ACHN (cell line): ENCODE results near the gene BST2.
"Not testable (repeated sequence)": the region's sequence is repeated elsewhere in the genome, so short reads cannot be mapped to it uniquely, and the experiment has no call there.

Experiments used
- DNase-seq: peaks from one replicate; pipeline ENCODE4 v3.0.0-alpha.2; 2015
- in situ Hi-C: cut with HindIII; loops from 2 replicates; pipeline ENCODE4 v1.10.0; 2017; ENCODE audit warnings: low sequenced_read_pairs, low pct_ligation_motif_present, low pct_unique_long_range_greater_than_20kb

The BST2 gene

DNA sequence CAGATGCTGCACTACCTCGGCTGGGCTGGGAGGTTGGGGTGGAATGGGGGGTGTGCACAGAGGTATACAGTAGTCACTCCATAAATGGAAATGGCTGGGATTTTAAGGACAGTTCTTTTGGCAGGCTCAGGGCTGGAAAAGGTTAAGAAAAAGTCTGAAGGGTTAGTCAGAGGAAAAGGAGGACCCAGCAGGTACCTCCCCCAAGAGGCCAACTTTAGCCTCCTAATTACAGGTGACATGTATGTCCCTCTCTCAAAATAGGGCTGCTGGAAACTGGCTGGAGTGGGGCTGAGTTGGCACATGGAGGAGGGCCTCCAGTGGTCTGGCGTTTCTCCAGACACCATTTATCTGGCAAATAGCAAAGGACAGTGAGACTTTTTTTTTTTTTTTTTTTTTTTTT is 12.4 kb downstream of the BST2 start:
- no peak for DNase-seq
- in situ Hi-C loops: no loop called here

DNA sequence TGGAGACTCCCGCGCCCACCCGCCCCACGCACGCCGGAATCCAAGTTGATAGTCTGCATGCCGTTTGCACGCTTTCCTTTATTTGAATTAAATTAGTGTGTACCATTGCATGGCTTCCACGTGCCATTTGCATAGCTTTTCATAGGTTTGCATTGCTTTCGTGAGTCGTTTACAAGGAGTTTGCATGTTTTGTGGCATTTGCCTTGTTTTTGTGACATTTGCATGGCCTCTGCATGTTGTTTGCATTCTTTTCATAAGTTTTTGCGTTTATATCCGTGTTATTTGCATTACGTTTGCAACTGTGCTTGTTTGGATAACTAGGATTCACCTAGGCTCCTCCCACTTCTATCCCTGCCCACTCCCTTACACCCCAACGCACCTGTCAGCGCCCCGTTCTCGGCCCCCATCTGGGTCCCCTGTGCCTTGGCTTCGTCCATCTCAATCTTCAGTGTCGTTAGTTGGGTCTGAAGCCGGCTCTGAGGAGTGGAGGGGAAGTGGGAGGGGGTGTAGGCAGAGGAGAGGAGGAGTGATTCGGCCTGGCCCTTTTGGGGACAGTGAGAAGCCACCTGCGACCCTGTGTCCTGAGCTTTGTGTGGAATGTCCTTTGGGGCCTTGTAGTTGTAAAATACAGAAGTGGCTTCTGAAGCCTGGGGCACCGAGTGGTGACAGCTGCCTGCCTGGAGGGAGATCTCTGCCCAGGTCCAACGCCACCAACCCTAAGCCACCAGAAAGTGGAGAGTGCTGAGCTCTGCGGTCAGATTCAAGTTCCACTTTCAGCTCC is 13.9 kb downstream of the BST2 start:
- DNase-seq: no peak
- in situ Hi-C loops: no loop called here

DNA sequence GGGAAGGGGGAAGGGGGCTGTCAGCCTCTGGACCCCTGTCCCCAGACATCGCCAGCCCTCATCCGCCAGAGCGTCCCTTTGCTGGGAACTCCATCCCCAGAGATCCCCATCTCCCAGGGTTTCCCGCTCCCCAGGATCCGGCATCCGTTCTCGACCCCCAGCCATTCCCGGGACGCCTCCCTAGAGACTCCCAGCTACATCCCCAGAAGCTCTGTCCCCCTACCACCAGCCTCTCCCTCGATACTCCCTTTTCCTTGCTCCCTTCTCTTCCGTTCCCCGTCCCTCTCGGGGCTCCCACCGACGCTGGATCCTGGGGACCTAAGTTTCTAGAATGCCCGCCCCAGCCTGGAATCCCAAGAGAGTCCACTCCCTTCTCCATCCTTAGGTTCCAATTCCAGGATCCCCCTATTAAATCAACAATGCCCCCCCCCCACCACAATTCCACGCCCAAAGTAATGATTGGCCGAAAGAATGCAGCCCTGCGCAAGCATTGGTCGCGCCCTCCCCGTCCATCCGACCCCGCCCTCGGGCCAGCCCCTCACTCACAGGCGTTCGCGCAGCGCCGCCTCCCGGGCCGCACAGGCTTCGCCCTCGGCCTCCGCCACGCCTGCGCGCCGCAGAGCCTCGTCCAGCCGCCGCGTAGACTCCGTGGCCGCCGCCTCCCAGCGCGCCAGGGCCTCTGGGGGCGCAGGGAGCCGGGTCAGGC is 14.6 kb downstream of the BST2 start:
- in situ Hi-C loops: no loop called here
- DNase-seq: peak; percentile 88

DNA sequence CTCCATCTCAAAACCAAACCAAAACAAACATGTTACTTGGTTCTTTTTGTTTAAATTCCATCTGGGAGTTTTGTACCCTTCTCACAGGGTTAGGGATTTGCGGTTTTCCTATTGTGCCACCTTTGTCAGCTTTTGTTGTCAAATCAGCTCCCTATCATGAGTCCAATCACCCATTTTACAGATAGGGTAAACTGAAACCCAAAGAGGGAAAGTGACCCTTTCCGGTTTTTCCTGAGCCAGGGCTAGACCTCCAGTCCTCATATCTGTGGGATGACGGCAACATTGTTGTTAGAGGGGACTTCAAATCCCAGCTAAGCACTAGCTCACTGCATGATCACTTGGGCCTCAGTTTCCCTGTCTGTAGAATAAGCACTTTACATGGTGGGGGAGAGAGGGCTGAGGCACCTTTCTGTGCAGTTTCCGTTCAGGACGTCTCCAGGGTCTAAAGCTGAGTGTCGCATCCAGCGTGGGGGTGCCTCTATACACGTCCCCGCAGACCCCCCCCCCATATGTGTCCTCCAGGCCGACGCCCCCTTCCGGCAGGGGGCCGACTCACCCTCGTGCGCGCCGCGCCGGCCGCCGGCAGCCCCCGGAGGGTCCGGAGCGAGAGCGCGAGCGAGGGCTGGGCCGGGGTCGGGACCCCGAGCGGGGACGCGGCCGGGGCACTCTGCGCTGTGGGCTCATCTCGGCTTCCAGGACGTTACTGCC is 15.3 kb downstream of the BST2 start:
- in situ Hi-C loops: no loop called here
- DNase-seq: no peak

DNA sequence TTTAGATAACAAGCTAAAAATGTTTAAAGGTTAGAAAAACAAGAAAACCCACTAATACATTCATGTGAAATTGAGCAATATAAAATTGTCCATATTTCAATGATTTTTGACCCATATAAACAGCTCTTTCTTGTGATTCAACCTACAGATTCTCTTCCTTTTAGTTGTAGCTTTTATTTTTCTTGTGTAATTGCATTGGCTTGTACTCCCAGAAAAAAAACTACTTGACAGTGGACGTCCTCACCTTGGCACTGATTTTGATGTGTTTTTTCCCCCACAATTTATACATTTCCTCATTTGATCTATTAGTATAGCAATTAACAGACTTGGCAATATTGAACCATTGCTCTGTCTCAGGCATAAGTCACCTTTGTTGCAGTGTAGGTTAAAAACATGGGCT is 16.1 kb downstream of the BST2 start:
- in situ Hi-C loops: no loop called here
- DNase-seq: no peak

DNA sequence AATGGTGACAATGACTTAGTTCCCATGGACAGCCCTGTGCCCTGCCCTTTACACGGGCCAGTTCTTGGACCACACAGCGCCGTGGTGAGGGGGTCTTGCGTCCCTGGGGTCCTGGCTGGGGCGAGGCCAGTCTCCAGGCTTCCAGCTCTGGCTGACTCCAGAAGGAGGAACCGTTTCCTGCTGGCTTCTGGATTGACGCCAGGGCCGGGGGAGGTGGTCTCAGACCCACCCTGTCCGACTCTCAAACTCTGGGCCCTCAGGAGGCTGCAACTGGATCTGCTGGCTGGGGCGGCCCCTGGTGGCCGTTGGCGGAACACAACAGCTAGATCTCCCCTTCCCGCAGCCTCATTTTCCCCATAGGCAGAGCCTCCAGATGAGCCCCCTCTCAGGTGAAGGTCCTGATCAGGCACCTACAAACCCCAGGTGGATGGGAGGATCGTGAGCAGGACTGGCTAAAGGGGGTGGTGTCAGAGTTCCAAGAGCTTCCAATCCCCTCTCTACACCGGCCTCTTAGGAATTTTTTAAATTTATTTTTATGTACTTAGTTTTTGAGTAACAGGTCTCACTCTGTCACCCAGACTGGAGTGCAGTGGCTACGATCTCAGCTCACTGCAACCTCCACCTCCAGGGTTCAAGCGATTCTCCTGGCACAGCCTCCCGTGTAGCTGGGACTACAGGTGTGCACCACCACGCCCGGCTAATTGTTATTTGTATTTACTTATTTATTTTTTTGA is 19.4 kb downstream of the BST2 start:
- DNase-seq: peak; percentile 41
- in situ Hi-C loops: no loop called here

DNA sequence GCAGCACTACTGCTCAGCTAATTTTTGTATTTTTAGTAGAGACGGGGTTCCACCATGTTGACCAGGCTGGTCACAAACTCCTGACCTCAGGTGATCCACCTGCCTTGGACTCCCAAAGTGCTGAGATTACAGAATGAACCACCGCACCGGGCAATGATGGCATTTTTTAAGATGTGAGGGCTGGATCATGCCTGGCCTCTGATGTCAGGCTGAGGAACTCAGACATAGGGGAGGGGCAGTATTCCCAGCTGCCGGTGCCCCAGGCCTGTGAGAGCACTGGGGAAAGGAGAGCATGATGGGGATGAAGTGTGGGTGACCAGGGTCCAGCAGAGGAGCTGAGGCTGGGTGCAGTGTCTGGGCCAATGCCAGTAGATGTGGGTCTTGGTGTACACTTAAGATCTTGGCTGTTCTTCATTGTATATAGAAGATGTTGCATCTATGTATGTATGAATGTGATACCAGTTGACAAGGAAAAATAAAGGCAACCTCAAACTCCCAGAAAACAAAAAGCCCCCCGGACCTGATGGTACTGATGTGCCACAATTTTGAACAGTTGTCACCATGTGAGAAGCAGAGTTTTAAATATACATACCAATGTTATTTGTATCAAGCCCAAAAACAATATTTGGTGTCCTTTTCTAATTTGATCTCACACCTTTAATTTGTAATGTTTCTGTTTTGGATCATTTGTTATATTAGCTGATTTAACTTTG is 24.8 kb downstream of the BST2 start:
- DNase-seq: no peak
- in situ Hi-C loops: no loop called here

DNA sequence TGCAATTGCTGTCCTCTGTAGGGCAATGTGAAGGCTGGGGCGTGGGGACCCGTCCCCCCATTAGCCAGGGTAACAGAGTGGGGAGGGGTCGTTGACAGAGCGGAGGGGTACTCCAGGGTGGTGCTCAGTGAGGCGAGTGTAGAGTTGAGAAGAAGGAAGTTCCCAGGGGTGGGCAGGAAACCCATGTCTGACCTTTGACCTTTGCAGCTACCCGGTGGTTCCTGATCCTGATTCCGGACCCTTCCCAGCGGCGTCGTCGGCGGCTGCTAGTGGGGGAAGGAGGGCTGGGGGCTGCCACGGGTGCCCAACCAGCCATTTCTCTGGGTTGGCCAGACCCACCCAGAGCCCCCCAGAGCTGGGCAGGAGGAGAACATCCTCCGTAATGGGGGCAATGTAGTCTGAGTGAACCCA is 26.2 kb downstream of the BST2 start:
- DNase-seq: no peak
- in situ Hi-C loops: no loop called here

DNA sequence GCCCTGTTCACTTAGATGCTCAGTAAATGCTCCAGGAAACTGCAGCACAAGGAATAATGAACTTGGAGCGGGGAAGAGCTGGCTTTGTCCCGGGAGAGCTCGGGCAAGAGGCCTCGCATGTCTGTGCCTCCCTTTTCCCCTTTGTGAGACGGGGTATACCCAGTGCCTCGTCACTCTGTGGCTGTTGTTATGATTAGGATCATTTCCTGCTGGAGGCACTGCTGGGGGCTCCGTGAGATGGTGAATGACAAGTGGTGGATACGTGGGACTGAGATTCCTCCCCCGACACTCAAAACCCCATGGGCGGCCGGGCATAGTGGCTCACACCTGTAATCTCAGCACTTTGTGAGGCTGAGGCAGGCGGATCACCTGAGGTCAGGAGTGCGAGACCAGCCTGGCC is 27.2 kb downstream of the BST2 start:
- DNase-seq: no peak
- in situ Hi-C loops: no loop called here

DNA sequence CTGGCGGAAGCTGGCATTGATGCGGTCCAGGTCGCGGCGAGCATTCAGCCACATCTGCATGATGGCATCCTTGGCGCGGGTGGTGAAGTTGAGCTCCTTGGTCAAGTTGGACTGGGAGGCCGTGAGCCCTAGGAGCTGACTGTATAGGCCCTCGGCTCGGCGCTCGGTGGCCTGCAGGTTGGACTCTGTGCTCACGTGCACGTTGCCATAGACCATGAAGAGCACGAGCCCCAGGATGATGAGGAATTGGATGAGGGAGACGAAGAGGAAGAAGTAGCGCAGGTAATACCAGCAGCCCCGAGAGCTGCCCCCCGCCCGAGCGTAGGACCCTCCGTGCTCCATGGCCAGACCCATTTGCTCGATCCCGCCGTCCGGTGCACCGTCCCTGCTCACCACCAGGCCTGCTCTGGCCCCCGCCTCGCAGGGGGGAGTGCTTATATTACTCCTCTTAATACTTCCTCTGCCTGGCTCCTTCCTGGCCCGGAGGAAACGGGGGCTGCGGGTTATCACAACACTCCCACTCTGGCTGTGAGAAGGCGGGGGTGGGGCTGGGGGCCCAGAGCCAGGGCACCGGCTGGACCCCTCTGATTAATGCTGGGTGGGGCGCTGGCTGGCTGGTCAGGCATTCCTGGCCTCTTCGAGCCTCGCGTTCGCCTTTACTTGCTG is 28.4 kb downstream of the BST2 start, which contains the start of gene PLVAP:
Gene PLVAP (minus strand): TSS at position 408 of the 666 bp plus-strand sequence. CDS start 54 bp downstream, at position 354.
- no peak for DNase-seq
- in situ Hi-C loops: no loop called here

DNA sequence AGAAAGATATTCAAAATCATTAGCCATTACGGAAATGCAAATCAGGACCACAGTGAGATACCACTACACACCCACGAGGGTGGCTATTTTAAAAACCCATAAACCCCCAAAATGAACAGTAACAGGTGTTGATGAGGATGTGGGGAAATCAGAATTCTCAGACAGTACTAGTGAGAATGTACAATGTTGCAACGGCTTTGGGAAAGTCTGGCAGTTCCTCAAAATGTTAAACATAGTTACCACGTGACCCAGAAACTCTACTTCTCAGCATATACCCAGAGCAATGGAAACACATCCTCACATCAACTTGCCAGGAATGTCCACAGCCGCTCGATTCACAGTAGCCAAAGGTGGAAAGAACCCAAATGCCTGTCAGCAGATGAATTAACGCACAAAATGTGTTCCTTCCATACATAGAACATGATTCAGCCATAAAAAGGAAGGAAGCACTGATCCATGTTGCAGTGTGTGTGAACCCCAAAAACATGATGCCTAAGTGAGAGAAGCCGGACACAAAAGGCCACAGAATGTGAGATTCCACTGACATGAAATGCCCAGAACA is 35.3 kb downstream of the BST2 start:
- in situ Hi-C loops: no loop called here
- DNase-seq: no peak

DNA sequence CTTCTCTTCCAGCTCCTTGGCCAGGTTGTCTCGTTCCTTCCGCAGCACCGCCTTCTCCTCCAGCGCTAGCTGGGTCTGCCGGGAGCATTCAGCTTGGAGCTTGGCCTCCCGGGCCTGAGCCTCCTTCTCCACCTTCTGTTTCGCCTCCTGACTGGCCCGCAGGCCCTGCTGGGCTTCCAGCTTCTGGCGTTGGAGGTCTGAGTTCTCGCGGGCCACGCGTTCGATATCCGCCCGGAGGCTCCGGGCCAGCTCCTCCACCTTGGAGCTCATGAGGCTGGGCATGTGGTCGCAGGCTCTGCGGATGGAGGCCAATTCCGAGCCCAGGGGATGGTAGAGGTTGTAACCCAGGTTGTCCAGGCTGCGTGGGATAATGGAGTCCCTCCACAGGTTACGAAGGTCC is 40.1 kb downstream of the BST2 start:
- in situ Hi-C loops: no loop called here
- DNase-seq: no peak

DNA sequence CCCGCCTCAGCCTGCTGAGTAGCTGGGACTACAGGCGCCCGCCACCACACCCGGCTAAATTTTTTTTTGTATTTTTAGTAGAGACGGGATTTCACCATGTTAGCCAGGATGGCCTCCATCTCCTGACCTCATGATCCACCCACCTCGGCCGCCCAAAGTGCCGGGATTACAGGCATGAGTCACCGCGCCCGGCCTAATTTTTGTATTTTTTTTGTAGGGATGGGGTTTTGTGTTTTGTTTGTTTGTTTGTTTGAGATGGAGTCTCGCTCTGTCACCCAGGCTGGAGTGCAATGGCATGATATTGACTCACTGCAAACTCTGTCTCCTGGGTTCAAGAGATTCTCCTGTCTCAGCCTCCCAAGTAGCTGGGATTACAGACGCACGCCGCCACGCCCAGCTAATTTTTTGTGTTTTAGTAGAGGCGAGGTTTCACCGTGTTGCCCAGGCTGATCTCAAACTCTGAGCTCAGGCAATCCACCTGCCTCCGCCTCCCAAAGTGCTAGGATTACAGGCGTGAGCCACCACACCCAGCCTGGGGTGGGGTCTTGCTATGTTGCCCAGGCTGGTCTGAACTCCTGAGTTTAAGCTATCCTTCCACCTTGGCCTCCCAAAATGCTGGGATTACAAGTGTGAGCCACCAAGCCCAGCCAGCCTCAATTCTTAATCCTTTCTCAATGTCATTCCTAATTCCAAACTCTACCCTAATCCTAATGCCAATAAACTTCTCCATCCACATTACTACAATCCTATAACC is 41.4 kb downstream of the BST2 start:
- DNase-seq, in situ Hi-C loops: not testable (repeated sequence)

DNA sequence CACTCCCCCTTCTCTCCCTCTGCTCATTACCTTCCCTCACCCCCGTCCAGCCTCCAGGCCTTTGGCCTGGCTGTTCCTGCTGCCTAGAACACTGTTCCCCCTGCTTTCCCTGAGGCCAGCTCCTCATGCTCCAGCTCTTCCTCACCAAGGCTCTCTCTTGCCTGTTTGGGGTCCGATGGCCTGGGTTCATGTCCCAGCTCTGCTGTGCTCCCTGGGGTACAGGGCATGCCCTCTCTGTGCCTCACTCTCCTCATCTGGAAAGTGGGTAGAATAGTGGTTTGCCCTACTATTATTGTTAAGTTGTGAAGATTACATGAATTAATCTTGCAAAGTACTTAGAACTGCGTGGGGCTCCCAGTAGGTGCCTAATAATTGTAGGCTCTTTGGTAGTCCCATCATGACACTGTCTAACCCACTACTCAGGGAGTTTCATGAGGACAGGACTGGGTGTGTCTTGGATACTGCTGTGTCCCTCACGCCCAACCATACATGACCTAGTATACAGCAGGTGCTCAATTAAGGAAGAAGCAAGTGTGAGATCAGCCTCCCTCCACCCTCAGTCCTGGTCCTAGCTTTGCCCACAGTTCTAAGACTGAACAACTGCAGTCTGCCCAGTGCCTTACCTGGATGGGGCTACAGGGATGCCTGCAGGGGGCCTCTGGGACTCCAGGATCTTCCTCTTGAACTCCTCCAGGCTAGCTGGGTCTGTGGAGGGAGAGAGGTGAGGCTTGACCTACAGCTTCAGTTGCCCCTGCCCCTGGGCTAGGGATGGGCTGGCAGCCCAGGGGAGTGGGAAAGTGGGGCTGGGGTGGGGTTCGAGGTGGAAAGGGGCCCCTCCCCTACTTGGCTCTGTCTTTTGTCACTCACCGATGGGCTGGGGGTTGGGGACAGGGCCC is 45.3 kb downstream of the BST2 start:
- DNase-seq: no peak
- in situ Hi-C loops: no loop called here

DNA sequence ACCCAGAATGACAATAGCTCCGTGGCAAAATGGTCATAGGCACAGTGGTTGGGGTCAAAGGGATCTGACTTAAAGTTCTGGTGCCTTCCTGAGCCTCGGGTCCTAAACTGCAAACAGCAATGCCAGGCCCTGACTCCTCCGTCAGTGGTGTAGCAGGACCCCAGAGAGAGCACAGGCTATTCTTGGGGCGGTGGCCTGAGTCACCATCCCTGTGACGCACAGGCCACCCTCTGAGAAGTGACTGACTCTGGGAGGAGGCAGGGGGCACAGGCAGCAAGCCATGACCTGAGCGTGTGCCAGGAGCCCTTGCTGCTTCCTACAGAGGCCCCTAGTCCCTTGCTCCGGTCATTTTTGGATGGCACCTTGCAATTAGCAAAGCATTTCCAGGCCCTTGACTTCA is 47.0 kb downstream of the BST2 start:
- in situ Hi-C loops: no loop called here
- no peak for DNase-seq

DNA sequence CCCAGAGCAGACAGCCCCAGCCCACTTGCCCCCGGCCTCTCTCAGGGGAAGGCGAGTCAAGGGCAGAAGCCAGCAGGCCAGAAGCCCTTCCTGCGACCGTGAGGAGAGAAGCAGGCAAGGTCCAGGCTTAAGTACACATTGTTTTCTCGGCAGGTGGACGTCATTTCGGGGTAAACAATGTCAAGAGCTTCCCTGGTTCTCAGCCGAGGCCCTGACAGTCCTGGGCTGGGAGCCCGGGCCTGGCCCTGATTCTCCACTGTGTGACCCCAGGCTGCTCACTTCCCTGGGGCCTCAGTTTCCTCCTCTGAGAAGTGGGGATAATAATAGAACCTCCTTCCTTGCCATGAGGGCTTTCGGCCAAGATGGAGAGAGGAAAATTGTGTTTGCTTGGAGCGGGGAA is 47.7 kb downstream of the BST2 start:
- in situ Hi-C loops: no loop called here
- no peak for DNase-seq
